CD8-positive, alpha-beta memory T cell (primary cell): ENCODE data around the gene MKS1. TPM values are rescaled to one million over a fixed set of nuclear protein-coding genes. Genes with fewer than 3 reads are reported as not detected.

ENCODE experiments used
- CTCF ChIA-PET: fragments of 350-600 bp; sonication (Branson Sonifier 250); formaldehyde crosslinking; loops from one replicate; lab custom pipeline; 2021; ENCODE audit warnings: antibody characterized with exemption; lab: Charles Lee
- POLR2A ChIA-PET: fragments of 350-600 bp; sonication (Branson Sonifier 250); formaldehyde crosslinking; loops from one replicate; lab custom pipeline; 2021; ENCODE audit warnings: antibody characterized with exemption; lab: Charles Lee
- DNase-seq, 5 donors: peaks; one replicate each; pipeline versions ENCODE4 v3.0.0 to v3.0.0-alpha.2; 2020 to 2022; ENCODE audit warnings: mixed read lengths in 1 of 5
- H3K27ac ChIP-seq: one replicate; pipeline ENCODE4 v1.7.0; 2013; ENCODE audit warnings: low read depth, mild to moderate bottlenecking, low read length, moderate library complexity
- H3K27me3 ChIP-seq: 2 replicates; pipeline ENCODE4 v1.7.0; 2013; ENCODE audit warnings: low read length, mild to moderate bottlenecking; ENCODE audit not compliant: insufficient read depth, poor library complexity, severe bottlenecking
- H3K36me3 ChIP-seq: 2 replicates; pipeline ENCODE4 v1.7.0; 2013; ENCODE audit warnings: mild to moderate bottlenecking, low read length, moderate library complexity; ENCODE audit not compliant: insufficient read depth
- H3K4me1 ChIP-seq: 2 replicates; pipeline ENCODE4 v1.7.0; 2013; ENCODE audit warnings: mild to moderate bottlenecking, low read length, moderate library complexity; ENCODE audit not compliant: insufficient read depth
- H3K4me3 ChIP-seq: 2 replicates; pipeline ENCODE4 v1.7.0; 2013; ENCODE audit warnings: mild to moderate bottlenecking, low read length
- H3K9me3 ChIP-seq: 2 replicates; pipeline ENCODE4 v1.7.0; 2013; ENCODE audit warnings: mild to moderate bottlenecking, low read length
- H3K27ac Mint-ChIP-seq, 8 donors: one replicate each; pipeline ENCODE4 v1.8.0; 2020 to 2021; ENCODE audit warnings: mixed read lengths in 8 of 8, mild to moderate bottlenecking in 6 of 8, inconsistent platforms in 3 of 8, moderate library complexity in 3 of 8
- H3K27me3 Mint-ChIP-seq, 2 donors: one replicate each; pipeline ENCODE4 v1.8.0; 2020 to 2021; ENCODE audit warnings: mixed read lengths in 2 of 2, mild to moderate bottlenecking in 1 of 2, moderate library complexity in 1 of 2
- H3K36me3 Mint-ChIP-seq, 3 donors: one replicate each; pipeline ENCODE4 v1.8.0; 2020 to 2021; ENCODE audit warnings: mixed read lengths in 3 of 3, inconsistent platforms in 1 of 3, mild to moderate bottlenecking in 1 of 3
- H3K4me1 Mint-ChIP-seq, 3 donors: one replicate each; pipeline ENCODE4 v1.8.0; 2020 to 2021; ENCODE audit warnings: mixed read lengths in 3 of 3, inconsistent platforms in 1 of 3, mild to moderate bottlenecking in 1 of 3
- H3K4me3 Mint-ChIP-seq, 7 donors: one replicate each; pipeline ENCODE4 v1.8.0; 2020 to 2021; ENCODE audit warnings: mixed read lengths in 7 of 7, mild to moderate bottlenecking in 6 of 7, moderate library complexity in 4 of 7, inconsistent platforms in 2 of 7
- H3K9me3 Mint-ChIP-seq, 5 donors: one replicate each; pipeline ENCODE4 v1.8.0; 2020 to 2022; ENCODE audit warnings: mixed read lengths in 5 of 5, mild to moderate bottlenecking in 3 of 5, moderate library complexity in 2 of 5, inconsistent platforms in 1 of 5
- polyA plus RNA-seq: library from polyadenylated mRNA; unstranded; fragments of 300-500 nt; fragmentation: Illumina TruSeq; gene quantifications from one replicate; pipeline ENCODE4 v1.2.3, GENCODE V29; 2021
- total RNA-seq, 2 experiments: library from RNA; stranded (reverse); gene quantifications; one replicate each; pipeline ENCODE4 v1.2.3, GENCODE V29; 2021

The MKS1 gene
- total and polyA plus RNA-seq, 3 experiments from 2014 or later: 10.7 to 33.9 (median 26.2) TPM

GRCh38 chr17:58263773-58264172 is 44.7 kb upstream of the MKS1 start:
- H3K27me3 Mint-ChIP-seq: peaks cover 46 to 72% of the 10 kb centered on the region in 2 donors
- Histone ChIP-seq H3K36me3 (no peaks in the 10 kb centered on the region), H3K27me3 (peaks cover 13% of the 10 kb centered on the region), H3K9me3 (no peaks in the 10 kb centered on the region), H3K4me1 (no peaks in the 10 kb centered on the region), H3K4me3 (no peak overlapping the region), H3K27ac (no peak overlapping the region)
- H3K4me3 Mint-ChIP-seq: no peak overlapping the region
- ChIA-PET CTCF (interaction anchor here (1.0 kb wide), 1 partner anchor 14 kb away, joined by 5 read pairs; no protein-coding TSS in a partner anchor), POLR2A (no interaction called here)
- no peak overlapping the region for H3K27ac Mint-ChIP-seq
- no peak for DNase-seq
- H3K4me1 Mint-ChIP-seq: no peaks in the 10 kb centered on the region
- no peaks in the 10 kb centered on the region for H3K9me3 Mint-ChIP-seq
- H3K36me3 Mint-ChIP-seq: peaks cover 0 to 3% (median 0%) of the 10 kb centered on the region in 3 donors

GRCh38 chr17:58262149-58262548 is 43.1 kb upstream of the MKS1 start:
- no peaks in the 10 kb centered on the region for H3K9me3 Mint-ChIP-seq
- no peaks in the 10 kb centered on the region for H3K36me3 ChIP-seq
- ChIA-PET CTCF (no interaction called here), POLR2A (no interaction called here)
- H3K27me3 ChIP-seq: peaks cover 13% of the 10 kb centered on the region
- H3K27me3 Mint-ChIP-seq: peaks cover 43 to 77% of the 10 kb centered on the region in 2 donors
- H3K4me3 ChIP-seq: no peak overlapping the region
- H3K27ac ChIP-seq: no peak overlapping the region
- no peaks in the 10 kb centered on the region for H3K4me1 ChIP-seq
- no peaks in the 10 kb centered on the region for H3K4me1 Mint-ChIP-seq
- H3K4me3 Mint-ChIP-seq: no peak overlapping the region
- no peak for DNase-seq
- H3K36me3 Mint-ChIP-seq: peaks cover 0 to 3% (median 0%) of the 10 kb centered on the region in 3 donors
- H3K9me3 ChIP-seq: no peaks in the 10 kb centered on the region
- peak overlapping the region in 1 of 8 donors; percentile 35 for H3K27ac Mint-ChIP-seq

GRCh38 chr17:58254803-58255202 is 35.7 kb upstream of the MKS1 start:
- no peak overlapping the region for H3K27ac Mint-ChIP-seq
- no peak for DNase-seq
- H3K36me3 ChIP-seq: no peaks in the 10 kb centered on the region
- peaks cover 6 to 36% of the 10 kb centered on the region in 2 donors for H3K27me3 Mint-ChIP-seq
- no peak overlapping the region for H3K4me3 ChIP-seq
- H3K36me3 Mint-ChIP-seq: no peaks in the 10 kb centered on the region
- peaks cover 3% of the 10 kb centered on the region for H3K4me1 ChIP-seq
- H3K27me3 ChIP-seq: no peaks in the 10 kb centered on the region
- H3K27ac ChIP-seq: no peak overlapping the region
- H3K9me3 Mint-ChIP-seq: no peaks in the 10 kb centered on the region
- no peaks in the 10 kb centered on the region for H3K9me3 ChIP-seq
- peaks cover 0 to 9% (median 3%) of the 10 kb centered on the region in 3 donors for H3K4me1 Mint-ChIP-seq
- no peak overlapping the region for H3K4me3 Mint-ChIP-seq
- ChIA-PET CTCF (no interaction called here), POLR2A (no interaction called here)

- DNase-seq: no peak
Observed at GRCh38 chr17:58253082-58253481, 34.0 kb upstream of the MKS1 start.

GRCh38 chr17:58252141-58252540 is 33.1 kb upstream of the MKS1 start:
- POLR2A ChIA-PET: no interaction called here
- no peak for DNase-seq
- Mint-ChIP-seq H3K4me3 (no peak overlapping the region), H3K36me3 (no peaks in the 10 kb centered on the region), H3K27me3 (peaks cover 6 to 18% of the 10 kb centered on the region in 2 donors), H3K9me3 (no peaks in the 10 kb centered on the region), H3K4me1 (peaks cover 8 to 30% (median 12%) of the 10 kb centered on the region in 3 donors), H3K27ac (no peak overlapping the region)
- H3K4me3 ChIP-seq: no peak overlapping the region
- no peak overlapping the region for H3K27ac ChIP-seq
- H3K36me3 ChIP-seq: no peaks in the 10 kb centered on the region
- H3K27me3 ChIP-seq: no peaks in the 10 kb centered on the region
- no peaks in the 10 kb centered on the region for H3K9me3 ChIP-seq
- CTCF ChIA-PET: no interaction called here
- H3K4me1 ChIP-seq: peaks cover 10% of the 10 kb centered on the region

More at GRCh38 chr17:58253082-58253481, 34.0 kb upstream of the MKS1 start:
- ChIA-PET CTCF (no interaction called here), POLR2A (no interaction called here)
- Histone ChIP-seq H3K36me3 (no peaks in the 10 kb centered on the region), H3K4me3 (no peak overlapping the region), H3K4me1 (peaks cover 10% of the 10 kb centered on the region), H3K9me3 (no peaks in the 10 kb centered on the region), H3K27me3 (no peaks in the 10 kb centered on the region), H3K27ac (no peak overlapping the region)
- H3K4me1 Mint-ChIP-seq: peaks cover 4 to 23% (median 6%) of the 10 kb centered on the region in 3 donors
- H3K27me3 Mint-ChIP-seq: peaks cover 9 to 23% of the 10 kb centered on the region in 2 donors
- no peaks in the 10 kb centered on the region for H3K36me3 Mint-ChIP-seq
- H3K27ac Mint-ChIP-seq: no peak overlapping the region
- no peaks in the 10 kb centered on the region for H3K9me3 Mint-ChIP-seq
- no peak overlapping the region for H3K4me3 Mint-ChIP-seq

GRCh38 chr17:58250344-58251011 is 31.4 kb upstream of the MKS1 start:
- peak overlapping the region in 6 of 7 donors; percentile 38 to 86 (median 62) for H3K4me3 Mint-ChIP-seq
- POLR2A ChIA-PET: no interaction called here
- no peaks in the 10 kb centered on the region for H3K9me3 ChIP-seq
- CTCF ChIA-PET: interaction anchor here (0.5 to 3.3 kb wide), 25 partner anchors 7 to 928 kb away, joined by 3 to 11 read pairs (median 4); partner anchors contain the start of genes HSF5, LPO and MKS1
- no peaks in the 10 kb centered on the region for H3K36me3 ChIP-seq
- H3K9me3 Mint-ChIP-seq: no peaks in the 10 kb centered on the region
- no peaks in the 10 kb centered on the region for H3K27me3 ChIP-seq
- H3K27me3 Mint-ChIP-seq: peaks cover 6 to 20% of the 10 kb centered on the region in 2 donors
- no peak for DNase-seq
- peaks cover 8 to 30% (median 12%) of the 10 kb centered on the region in 3 donors for H3K4me1 Mint-ChIP-seq
- no peaks in the 10 kb centered on the region for H3K36me3 Mint-ChIP-seq
- H3K27ac ChIP-seq: no peak overlapping the region
- no peak overlapping the region for H3K4me3 ChIP-seq
- no peak overlapping the region for H3K27ac Mint-ChIP-seq
- peaks cover 10% of the 10 kb centered on the region for H3K4me1 ChIP-seq

GRCh38 chr17:58249270-58250133 is 30.4 kb upstream of the MKS1 start:
- Histone ChIP-seq H3K36me3 (no peaks in the 10 kb centered on the region), H3K9me3 (no peaks in the 10 kb centered on the region), H3K27ac (no peak overlapping the region), H3K27me3 (no peaks in the 10 kb centered on the region), H3K4me1 (peaks cover 10% of the 10 kb centered on the region), H3K4me3 (peak overlapping the region; percentile 55)
- peak overlapping the region; percentile 38 to 91 (median 80) for H3K4me3 Mint-ChIP-seq
- peak overlapping the region in 1 of 8 donors; percentile 69 for H3K27ac Mint-ChIP-seq
- H3K36me3 Mint-ChIP-seq: no peaks in the 10 kb centered on the region
- CTCF ChIA-PET: interaction anchor here (0.5 to 3.3 kb wide), 28 partner anchors 8 to 929 kb away, joined by 3 to 11 read pairs (median 4); partner anchors contain the start of genes HSF5, LPO and MKS1
- DNase-seq: peak; percentile 64 to 77 (median 69)
- H3K4me1 Mint-ChIP-seq: peaks cover 8 to 27% (median 12%) of the 10 kb centered on the region in 3 donors
- POLR2A ChIA-PET: interaction anchor here (0.6 to 0.7 kb wide), 2 partner anchors 240 to 408 kb away, joined by 3 to 7 read pairs; no protein-coding TSS in a partner anchor
- peaks cover 5 to 23% of the 10 kb centered on the region in 2 donors for H3K27me3 Mint-ChIP-seq
- H3K9me3 Mint-ChIP-seq: no peaks in the 10 kb centered on the region
